Stimulated activated CD8-positive, alpha-beta memory T cell treated with anti-CD3 and anti-CD28 coated beads, Interleukin-12 subunit alpha, Interleukin-12 subunit beta, amount 100 ng/mL, for 4 hours (primary cell): Measurements from ENCODE around the gene NXPH3.
"Not testable (repeated sequence)": the region's sequence is repeated elsewhere in the genome, so short reads cannot be mapped to it uniquely, and the experiment has no call there.

Experiments used
- DNase-seq: peaks from one replicate; pipeline ENCODE4 v3.0.0-alpha.2; 2020; ENCODE audit warnings: low read depth

Gene NXPH3

DNA sequence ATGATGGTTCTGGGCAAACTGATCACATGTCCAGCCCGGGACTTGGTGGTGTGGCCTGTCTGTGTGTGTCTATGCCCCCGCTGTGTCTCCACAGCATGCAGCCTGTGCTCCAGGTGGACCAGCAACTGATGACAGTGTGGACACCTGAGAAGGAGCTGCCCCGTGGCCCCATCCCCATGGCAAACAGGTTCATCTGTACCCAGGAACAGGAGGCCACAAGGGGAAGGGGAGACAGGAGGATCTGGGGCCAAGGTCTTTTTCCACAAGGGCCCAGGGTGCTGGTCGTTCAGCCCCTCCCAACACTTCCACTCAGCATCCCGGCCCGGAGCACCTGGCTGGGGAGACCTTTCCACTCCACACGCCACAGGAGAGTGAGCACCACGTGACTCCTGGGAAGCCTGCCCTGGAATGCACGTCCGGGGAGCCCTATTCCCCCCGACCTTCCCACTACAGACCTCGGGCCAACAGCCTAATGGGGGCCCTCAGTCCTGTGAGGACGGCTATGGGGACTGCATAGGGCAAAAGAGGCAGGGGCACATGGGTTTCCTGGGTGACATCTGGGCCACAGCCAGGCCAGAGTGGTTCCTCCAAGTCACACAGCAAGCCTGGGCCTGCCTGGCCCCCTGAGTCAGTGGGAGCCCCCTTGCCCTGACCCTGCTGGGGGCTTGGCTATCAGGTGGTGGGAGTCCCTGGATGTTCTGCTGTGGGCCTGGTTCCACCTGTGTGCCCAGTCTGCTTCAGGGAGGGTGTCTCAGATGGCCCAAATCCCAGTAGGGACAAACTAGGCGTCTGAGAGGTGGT is 20.8 kb upstream of the NXPH3 start:
- DNase-seq = no peak

DNA sequence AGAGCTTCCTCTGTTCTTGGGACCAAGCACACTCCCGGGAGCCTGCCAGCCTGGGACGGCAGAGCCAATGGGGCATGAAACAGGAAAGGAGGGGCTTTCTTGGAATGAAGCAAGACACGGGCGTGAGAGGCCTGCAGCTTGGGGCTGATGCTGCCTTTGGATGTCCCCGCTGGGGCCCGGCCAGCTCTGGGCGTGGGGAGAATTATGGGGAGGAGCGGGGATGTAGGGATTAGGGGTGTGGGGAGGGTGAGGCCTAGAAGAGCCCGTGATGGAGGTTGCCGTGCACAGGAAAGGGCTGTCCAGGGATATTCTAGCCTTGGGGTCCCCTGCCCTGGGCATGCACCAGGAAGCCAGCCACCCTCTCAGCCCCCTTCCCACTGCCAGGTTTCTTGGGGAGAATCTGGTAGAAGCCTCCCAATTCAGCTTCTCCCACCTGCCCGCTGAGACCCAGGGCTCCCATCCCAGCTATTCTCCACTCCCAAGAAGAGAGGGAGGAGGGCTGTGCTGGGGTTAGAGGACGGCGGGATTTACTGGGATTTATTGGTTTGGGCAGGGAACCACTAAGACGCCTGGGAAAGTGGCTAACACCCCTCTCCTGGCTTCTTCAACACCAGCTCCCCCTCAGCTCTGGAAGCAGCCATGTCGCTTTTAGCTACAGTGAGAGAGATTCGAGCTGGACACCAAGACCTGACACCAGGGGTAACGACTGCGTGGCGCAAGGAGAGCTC is 20.0 kb upstream of the NXPH3 start:
- no peak for DNase-seq

DNA sequence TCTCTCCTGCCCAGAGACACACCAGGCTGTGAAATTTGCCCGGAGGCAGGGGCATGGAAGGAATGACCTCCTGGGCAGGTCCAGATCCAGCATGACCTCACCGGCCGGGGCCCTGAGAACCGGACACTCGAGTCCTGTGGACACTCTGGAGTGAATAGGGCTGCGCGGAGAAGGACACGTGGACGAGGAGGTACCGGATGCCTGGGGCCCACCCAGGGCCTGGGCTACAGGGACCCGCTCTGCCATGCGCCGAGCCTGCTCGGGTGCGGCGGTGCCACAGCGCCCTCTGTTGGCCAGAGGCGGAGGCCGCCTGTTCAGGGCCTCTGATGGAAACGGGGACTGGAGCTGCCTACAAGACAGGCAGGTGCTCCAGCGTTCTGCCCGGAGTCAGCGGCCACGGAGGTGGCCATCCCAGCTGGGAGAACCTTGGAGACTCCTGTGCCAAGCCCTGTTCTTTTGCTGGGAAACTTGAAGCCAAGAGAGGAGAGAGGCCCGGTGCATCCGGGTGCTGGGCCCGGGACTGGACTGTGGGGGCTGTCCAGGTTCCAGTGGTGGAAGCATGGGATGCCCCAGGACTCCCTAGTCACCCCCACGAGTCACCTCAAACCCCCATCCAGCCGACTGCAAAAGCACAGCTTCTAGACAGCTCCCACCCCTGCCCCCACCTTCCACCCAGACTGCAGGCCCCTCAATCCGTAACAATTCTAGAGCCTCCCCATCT is 19.3 kb upstream of the NXPH3 start:
- peak; percentile 62 for DNase-seq

DNA sequence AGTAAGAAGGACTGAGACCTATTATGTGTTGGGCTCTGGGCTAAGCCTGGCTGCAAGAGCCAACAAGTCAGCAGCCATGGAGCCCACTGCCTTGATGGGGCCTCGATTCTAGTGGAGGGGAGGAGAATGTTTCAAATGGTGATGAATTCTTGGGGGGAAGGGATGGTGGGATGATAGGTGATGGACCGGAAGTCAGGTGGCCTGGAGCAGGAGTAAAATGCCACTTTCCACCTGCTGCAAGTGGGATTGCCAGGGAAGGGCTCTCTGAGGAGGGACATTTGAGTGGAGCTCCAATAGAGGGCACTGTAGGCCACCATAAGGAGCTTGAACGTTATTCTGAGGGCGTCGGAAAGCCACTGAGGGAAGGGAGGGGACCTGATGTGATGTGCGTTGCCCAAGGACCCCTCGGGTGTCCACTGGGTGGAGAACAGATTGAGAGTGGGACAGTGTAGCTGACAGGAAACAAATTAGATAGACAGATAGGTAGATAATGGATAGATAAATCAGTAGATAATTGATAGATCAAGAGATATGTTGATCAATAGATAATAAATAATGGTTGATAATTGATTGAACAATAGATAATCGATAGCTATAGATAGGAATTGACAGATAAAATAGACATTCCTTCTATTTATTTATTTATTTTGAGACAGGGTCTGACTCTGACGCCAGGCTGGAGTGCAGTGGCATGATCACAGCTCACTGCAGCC is 18.2 kb upstream of the NXPH3 start:
- no peak for DNase-seq

DNA sequence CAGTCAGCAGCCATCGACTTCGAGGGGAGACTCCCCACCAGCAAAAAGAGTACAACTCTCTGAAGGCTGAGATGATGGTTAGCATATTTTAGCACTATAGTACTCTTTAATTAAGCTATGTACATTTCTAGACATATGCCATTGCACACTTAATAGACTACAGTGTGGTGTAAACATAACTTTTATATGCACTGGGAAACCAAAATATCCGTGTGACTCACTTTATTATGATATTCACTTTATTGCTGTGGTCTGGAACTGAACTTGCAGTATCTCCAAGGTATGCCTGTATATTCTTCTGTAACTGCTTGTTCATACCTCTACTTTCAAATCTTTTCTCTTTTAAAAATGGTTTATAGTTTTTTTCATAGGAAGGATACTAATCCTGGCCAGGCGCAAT is 11.0 kb upstream of the NXPH3 start:
- no peak for DNase-seq

DNA sequence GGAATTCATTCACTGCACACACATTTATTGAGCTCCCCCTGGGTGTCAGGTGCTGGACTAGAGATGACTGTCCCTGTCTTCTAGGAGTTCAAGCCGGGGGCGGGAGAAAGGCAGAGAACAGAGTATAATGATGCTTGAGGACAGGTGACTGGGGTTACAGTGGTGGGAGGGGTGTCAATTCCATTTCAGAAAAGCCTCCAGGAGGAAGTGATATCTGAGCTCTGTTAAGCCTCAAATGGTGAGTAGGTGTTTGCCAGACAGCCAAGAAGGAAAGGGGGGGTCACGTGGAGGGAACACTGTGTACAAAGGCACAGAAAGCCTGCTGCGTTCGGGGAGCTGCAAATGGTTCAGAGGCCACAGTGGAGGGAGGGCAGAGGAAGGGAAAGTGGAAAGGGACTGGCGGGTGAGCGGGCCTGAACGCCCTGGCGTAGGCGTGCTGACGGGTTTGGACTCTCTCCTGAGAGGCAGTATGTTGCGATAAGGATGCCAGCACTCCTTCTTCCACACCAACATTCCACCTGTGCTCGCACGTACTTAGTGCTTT is 9.7 kb upstream of the NXPH3 start:
- no peak for DNase-seq

DNA sequence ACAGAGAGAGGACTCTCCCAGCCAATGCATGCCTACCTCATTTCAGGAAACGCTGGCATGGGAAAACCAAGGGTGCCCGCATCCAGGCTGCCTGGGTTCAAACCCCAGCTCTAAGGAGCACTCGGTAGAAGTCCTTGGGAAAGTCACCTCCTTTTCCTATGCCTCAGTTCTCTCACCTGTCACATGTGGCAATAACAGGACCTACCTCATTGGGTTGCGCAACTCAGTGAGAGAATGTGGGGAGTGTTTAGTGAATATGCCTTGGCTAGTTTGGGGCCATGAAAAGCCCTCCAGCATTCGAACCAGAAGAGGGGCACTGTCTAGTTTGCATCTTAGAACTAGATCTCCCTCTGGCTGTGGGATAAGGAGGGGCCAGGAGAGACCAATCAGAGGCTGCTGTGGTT is 9.0 kb upstream of the NXPH3 start:
- DNase-seq = no peak

DNA sequence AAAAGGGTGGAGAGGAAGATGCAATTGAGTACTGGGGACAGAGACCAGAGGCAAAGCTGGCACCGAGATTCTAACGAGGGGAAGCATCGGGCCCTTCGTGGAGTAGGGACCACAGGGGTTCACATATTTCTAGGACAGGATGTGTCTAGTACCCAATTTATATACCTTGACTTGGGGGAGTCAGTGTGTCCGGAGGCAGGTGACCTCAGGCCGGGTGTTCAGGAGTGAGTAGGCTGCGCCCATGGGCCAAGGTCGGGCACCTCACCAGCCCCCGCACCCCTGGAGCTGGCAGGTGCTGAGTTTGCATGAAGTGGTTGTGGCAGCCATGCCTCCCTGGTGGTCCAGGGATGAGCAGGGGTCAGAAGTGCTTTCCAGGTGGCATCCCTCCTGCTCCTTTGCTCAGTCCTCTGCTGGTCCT is 8.6 kb upstream of the NXPH3 start:
- DNase-seq = no peak

DNA sequence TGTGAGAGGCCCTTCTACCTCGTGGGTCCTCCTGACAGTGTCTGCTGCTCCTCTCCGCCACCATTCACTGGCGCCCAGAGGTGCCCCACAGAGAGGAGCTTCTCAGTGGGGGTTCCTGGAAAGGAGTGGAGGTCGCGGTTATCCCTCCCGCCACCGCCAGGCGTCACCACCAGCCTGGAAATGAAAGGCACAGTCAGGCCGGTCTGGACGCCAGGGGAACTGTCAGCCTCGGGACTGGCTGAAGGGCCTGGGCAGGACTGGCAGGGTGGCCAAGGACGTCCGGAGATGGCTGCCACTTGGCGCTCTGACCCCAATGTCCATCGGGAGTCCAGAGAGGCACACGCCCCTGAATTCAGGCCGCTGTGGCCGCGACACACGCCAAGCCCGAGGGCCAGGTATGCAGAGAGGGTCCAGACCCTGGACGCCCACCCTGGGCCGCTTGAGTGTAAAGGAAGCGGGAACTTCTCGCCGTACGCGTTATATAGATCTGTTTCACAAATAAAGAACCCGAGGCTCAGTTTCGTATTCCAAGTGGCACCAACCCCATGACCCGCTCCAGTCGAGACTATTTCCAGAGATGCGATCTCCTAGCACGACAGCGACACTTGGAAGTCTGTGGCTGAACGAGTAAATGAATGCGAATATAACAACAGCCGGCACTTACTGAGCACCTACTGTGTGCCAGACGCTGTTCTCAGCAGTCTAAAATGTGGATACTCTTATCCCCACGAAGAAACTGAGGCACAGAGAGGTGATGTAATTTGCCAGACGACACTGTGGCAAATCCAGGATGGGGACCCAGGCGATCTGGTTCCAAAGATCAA is 7.6 kb upstream of the NXPH3 start:
- DNase-seq = peak; percentile 66

DNA sequence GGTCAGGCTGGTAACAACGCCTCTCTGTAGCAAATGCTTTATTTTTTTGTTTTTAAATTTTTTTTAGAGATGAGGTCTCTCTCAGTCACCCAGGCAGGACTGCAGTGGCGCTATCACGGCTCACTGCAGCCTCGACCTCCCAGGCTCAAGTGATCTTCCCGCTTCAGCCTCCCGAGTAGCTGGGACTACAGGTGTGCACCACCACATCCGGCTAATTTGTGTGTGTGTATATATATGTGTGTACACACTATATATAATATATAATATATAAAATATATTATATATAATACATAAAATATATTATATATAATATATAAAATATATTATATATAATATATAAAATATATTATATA is 7.0 kb upstream of the NXPH3 start:
- not testable (repeated sequence) for DNase-seq

DNA sequence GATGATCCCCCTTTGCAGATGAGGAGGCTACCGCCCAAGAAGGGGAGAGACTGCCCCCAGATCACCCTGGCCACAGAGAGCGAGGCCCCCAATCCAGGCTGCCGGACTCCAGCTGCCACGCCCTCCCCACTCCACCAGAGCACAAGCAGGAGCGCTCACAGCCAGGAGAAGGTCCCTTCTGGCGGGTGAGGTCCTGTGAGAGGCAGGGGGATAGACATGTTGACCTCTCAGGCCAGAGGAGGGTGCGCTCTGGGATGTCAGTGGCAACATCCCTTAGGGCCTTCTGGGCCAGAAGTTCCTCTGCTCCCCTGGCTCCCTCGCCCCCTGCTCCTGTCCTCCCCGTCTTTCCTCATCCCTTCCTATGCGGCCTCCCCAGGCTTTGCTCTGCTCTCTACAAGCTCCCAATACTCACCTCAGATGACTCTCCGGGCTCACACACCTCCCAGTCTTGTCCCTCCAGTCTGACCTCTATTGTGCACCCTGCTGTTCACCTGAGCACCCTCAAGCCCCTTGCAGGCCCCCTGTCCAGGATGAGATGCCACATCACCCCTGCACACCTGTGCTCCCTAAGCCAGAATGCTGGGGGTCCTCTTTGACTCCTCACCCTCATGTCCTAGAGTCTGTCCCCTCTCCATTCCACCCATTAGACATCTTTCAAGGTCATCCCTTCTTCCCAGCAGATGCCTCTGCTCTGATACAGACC is 5.0 kb upstream of the NXPH3 start:
- no peak for DNase-seq

DNA sequence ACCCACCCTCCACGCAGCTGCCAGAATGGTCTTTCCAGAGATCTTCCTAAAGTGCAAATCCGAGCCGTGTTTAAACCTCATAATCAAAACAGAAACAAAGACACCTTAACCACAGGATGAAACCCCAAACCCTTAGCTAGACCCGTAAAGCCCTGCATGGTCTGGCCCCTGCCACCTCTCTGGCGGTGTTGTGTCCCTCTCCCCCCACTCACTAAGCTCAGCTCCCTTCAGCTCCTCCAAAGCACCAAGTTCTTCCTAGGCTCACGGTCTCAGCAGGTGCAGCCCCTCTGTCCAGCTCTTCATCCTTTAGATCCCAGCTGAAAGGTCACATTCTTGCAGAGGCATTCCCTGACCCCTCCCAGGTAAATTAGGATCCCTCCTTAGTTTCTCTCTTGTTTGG is 4.4 kb upstream of the NXPH3 start:
- DNase-seq = no peak

DNA sequence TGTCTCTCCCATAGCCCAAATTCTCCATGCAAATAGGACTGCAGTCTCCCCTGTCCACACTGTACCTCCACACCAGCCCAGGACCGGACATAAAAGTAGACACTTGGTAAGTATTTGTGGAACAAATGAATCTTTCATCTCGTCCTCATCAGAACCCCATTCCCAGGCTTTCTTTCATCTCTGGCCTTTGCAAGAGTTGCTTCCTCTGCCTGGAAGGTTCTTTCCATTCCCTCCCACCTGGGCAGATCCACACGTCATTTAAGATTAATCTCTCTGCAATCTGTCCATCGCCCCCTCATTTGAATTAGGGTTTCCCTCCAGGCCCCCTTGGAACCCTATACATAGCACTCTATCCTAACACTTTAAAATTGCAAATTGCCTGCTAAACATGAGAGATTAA is 3.9 kb upstream of the NXPH3 start:
- no peak for DNase-seq

DNA sequence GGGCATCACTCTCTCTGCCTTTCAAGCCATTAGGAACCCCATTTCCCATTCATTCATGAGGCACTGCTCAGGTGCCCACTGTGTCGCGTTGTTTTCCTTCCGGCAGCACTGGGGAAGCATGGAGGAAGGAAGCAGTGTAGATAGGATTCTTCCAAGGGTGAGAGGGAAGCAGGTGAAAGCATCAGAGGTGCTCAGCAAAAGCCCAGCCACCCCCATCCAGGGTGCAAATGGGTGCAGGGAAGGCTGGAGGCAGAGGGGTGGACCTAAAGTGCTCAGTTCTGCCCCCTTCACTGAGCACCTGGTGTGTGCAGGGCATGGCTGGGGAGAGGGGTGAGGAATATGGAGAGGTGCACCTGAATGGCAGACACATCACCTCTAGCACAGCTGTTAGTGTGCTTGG is 3.4 kb upstream of the NXPH3 start:
- DNase-seq = no peak

DNA sequence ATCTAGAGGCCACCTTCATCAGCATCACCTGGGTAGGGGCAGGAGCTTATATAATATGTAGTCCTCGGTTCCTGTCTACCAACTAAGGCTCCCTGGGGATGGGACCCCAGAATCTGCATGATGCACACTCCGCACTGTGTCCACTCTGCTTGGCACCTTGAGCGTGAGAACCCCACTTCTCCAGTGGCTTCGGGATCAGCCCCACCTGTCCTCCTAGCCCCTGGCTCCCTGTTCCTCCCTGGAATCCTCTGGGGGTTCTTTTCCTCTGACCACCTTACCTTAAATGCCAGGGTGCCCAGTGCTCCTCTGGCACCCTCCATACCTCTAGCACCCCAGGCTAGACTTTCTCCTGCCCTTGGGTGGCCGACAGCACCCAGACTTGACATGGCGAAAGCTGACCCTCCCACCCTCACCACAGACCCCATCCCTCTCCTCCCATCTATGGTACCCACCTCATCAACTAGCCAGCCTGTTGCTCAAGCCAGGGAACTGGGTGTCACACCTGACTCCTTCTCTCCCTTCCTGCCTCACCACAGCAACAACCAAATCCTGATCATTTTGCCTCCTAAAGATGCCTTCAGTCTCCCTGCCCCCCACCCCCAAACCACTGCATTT is 2.8 kb upstream of the NXPH3 start:
- DNase-seq = no peak

DNA sequence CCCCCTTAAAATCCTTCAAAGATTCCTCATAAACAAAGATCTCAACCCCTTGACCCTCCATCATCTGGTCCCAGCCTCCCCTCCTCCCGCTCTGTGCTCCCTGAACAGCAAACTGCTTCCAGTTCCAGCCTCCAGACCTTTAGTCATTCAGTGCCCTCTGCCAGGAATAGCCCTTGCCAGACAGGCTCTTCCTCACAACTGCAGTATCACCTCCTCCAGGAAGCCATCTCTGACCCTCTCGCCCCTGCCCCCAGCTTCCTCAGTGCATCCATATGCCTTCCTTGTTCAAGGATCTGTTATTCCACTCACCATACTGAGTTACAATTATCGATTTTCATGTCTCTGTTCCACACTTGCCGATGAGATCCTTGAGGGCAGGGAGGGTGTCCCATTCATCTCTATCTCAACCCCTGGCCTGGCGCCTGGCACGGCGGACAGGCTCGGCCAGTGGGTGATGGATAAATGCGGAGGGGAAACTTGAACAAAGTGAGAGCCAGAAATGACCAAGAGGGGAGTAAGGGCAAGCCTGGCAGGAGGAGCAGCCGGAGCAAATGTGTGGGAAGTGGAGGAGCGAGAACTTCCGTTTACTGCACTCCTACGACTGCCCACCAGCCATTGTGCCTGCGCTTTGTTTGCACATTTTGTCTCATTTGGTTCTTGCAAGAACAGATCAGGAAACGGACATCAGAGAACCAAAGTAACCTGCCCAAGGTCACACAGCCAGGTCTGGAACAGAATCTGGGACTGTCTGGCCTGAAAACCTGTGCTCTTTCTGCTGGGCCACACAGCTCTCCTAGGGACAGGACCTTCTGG is 2.0 kb upstream of the NXPH3 start:
- no peak for DNase-seq

DNA sequence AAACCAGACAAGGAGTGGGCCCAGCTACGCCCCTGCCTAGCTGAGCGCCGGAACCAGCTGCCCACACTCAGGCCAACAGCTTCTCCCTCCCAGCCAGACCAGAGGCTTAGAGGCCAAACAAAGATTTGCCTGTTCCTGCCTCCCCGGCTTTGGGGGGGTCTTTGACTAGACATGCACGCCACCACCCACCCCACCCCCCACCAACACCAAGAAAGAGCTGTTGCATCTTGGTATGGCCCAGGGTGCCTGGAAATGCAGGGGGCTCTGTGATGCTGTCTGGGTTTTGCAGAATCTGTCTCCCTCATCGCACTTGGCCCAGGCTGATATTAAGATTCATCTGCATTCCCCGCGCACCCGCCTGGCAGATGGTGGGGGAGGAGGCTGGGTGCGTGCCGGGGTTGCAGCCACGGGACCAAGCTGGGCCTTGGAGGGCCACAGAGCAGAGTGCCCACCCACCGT is 1.3 kb upstream of the NXPH3 start:
- DNase-seq = no peak

DNA sequence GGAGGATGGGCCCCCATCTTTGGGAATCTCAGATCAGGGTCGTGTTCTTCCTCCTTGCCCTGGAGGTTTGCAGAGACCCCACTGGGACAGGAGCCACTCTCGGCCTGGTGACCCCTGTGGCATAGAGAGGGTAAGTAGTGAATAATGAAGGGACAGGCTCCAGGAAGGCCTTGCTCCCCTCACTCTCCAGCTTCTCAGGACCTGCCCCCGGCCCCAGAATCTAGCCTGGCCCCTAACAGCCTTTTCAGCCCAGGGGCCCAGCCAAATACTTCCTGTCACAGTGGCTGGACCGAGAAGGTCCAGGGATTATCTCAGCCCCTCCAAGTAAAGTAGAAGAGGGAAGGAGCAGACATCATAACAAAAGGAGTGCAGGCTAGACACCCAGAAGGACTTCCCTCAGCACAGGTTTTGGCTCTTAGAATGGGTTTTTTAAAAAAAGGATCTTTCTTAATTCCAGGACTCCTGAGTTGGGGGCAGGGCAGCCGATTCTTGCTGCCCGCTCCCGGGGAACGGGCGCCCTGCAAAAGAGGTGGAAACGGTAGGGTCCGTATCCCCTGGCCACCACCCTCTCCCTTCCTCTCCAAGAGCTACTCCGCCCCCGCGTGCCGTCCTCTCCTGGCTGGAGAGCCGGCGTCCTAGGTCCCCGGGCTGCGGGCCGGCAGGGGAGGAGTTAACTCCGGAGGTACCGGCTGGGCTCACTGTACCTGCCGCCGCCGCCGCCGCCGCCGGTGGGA is 559 bp upstream of the NXPH3 start:
- DNase-seq = no peak
